ENCODE results near the gene CPNE9. TPM values are rescaled to one million over a fixed set of nuclear protein-coding genes. Genes with fewer than 3 reads are reported as not detected.

CPNE9 gene
- total and polyA plus RNA-seq, 4 experiments from 2014 or later = 0.58 to 0.64 TPM; not detected in 2

- no peaks in the 10 kb centered on the region for H3K9me3 ChIP-seq (ENCODE audit: control insufficient read depth in 1 of 2, low read length in 2 of 2)
- H3K4me3 ChIP-seq (ENCODE audit: low read length in 2 of 2) = no peak overlapping the region
- intact Hi-C loops (cut with micrococcal nuclease) = no loop called here
- DNase-seq = no peak
- no peaks in the 10 kb centered on the region for H3K27me3 ChIP-seq (ENCODE audit: insufficient read depth, low read length)
- Mint-ChIP-seq H3K36me3 (peaks cover 75 to 91% of the 10 kb centered on the region in 2 donors), H3K27ac (peak overlapping the region in 2 of 7 donors; percentile 36 to 68), H3K27me3 (no peaks in the 10 kb centered on the region), H3K9me3 (no peaks in the 10 kb centered on the region), H3K4me1 (no peaks in the 10 kb centered on the region), H3K4me3 (no peak overlapping the region)
- no peaks in the 10 kb centered on the region for H3K4me1 ChIP-seq (ENCODE audit: insufficient read depth, low read length)
- POLR2A ChIA-PET (ENCODE audit: partially characterized antibody) = no interaction called here
- CTCF ChIA-PET (ENCODE audit: partially characterized antibody) = no interaction called here
- H3K27ac ChIP-seq (ENCODE audit: low read depth, low read length) = no peak overlapping the region
- H3K36me3 ChIP-seq (ENCODE audit: insufficient read depth, low read length) = peaks cover 86% of the 10 kb centered on the region
These were observed 16.1 kb upstream of the CPNE9 start for GRCh38 chr3:9687514-9687913.

- Mint-ChIP-seq H3K27me3 (no peaks in the 10 kb centered on the region), H3K4me3 (no peak overlapping the region), H3K9me3 (no peaks in the 10 kb centered on the region), H3K36me3 (peaks cover 78 to 93% of the 10 kb centered on the region in 2 donors), H3K4me1 (no peaks in the 10 kb centered on the region), H3K27ac (no peak overlapping the region)
- peaks cover 88% of the 10 kb centered on the region for H3K36me3 ChIP-seq (ENCODE audit: insufficient read depth, low read length)
- CTCF ChIA-PET (ENCODE audit: partially characterized antibody) = interaction anchor here (1.2 kb wide), 1 partner anchor 28 kb away, joined by 4 read pairs; no protein-coding TSS in a partner anchor
- DNase-seq = no peak
- no peaks in the 10 kb centered on the region for H3K9me3 ChIP-seq (ENCODE audit: control insufficient read depth in 1 of 2, low read length in 2 of 2)
- no peak overlapping the region for H3K4me3 ChIP-seq (ENCODE audit: low read length in 2 of 2)
- intact Hi-C loops (cut with micrococcal nuclease) = no loop called here
- H3K4me1 ChIP-seq (ENCODE audit: insufficient read depth, low read length) = no peaks in the 10 kb centered on the region
- POLR2A ChIA-PET (ENCODE audit: partially characterized antibody) = no interaction called here
- no peak overlapping the region for H3K27ac ChIP-seq (ENCODE audit: low read depth, low read length)
- no peaks in the 10 kb centered on the region for H3K27me3 ChIP-seq (ENCODE audit: insufficient read depth, low read length)
These were observed 14.7 kb upstream of the CPNE9 start for GRCh38 chr3:9688961-9689360.

DNA sequence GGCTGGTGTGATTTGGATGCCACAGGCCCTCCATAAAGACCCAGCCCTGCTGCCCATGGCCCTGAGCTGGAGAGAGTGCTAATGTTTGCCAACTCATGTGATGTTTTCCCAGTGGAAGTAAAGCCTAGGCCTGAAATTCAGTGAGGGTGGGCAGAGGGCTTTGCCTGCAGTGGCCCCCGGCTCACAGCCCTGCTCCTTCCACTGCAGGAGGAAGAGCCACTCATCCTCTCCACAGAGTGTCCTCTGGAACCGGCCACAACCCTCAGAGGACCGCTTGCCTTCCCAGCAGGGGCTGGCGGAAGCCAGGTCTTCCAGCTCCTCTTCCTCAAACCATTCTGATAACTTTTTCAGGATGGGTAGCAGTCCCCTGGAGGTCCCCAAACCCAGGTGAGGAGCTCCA is 13.9 kb upstream of the CPNE9 start:
- H3K36me3 Mint-ChIP-seq = peaks cover 77 to 93% of the 10 kb centered on the region in 2 donors
- POLR2A ChIA-PET (ENCODE audit: partially characterized antibody) = no interaction called here

DNA sequence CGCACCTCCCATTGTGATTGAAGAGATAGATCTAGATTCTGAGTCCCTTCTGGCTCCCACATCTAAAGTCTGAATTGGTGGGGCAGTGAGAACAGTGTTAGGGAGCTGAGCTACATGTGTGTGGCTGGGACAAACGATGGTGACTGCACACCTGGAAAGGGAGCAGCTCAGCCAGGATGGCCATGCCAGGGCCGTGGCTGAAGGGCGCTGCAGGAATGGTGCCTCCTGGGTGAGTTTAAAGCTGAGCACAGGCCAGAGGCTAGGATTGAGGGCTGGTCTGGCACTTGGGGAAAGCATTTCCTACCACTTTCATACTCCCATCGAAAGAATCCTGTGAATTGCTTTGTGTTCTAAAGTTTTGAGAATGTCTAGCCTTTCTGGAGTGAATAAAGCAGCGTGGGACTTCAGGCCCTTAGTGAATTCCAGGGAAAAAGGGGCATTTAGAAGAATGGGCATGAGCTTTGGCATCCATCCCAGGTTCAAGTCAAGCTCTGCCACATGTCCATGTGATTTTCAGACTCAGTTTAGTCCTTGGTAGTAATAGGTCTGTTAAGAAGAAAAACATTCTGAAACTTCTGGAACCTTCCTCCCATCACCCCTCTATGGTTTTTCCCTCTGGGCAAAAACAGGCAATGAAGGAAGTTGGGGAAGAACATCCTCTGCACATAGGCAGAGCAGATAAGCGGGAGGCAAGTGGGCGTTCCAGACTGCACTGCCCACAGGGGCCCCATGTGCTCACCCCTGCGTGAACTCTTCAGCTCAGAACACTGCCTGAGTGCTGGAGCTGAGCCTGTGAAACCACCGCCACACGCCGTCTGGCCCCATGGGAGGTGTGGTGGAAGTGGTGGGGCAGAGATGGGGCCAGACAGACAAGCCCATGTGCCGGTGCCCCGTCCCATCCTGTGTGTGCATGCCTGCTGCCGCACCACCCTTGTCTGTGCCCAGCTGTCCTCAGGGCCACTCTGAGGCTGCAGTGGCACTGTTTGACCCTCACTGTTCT is 12.9 kb upstream of the CPNE9 start:
- no peak overlapping the region for H3K4me3 Mint-ChIP-seq
- peaks cover 77 to 89% of the 10 kb centered on the region in 2 donors for H3K36me3 Mint-ChIP-seq
- H3K9me3 ChIP-seq (ENCODE audit: control insufficient read depth in 1 of 2, low read length in 2 of 2) = no peaks in the 10 kb centered on the region
- peak overlapping the region in 1 of 7 donors; percentile 26 for H3K27ac Mint-ChIP-seq
- CTCF ChIA-PET (ENCODE audit: partially characterized antibody) = interaction anchor here (1.0 kb wide), 1 partner anchor 37 kb away, joined by 3 read pairs; no protein-coding TSS in a partner anchor
- no peak overlapping the region for H3K4me3 ChIP-seq (ENCODE audit: low read length in 2 of 2)
- no peak for DNase-seq
- H3K36me3 ChIP-seq (ENCODE audit: insufficient read depth, low read length) = peaks cover 86% of the 10 kb centered on the region
- POLR2A ChIA-PET (ENCODE audit: partially characterized antibody) = interaction anchor here (0.9 kb wide), 1 partner anchor 10 kb away, joined by 3 read pairs; no protein-coding TSS in a partner anchor
- H3K27me3 Mint-ChIP-seq = no peaks in the 10 kb centered on the region
- H3K4me1 ChIP-seq (ENCODE audit: insufficient read depth, low read length) = no peaks in the 10 kb centered on the region
- intact Hi-C loops (cut with micrococcal nuclease) = no loop called here
- H3K9me3 Mint-ChIP-seq = no peaks in the 10 kb centered on the region
- H3K4me1 Mint-ChIP-seq = no peaks in the 10 kb centered on the region
- no peaks in the 10 kb centered on the region for H3K27me3 ChIP-seq (ENCODE audit: insufficient read depth, low read length)
- no peak overlapping the region for H3K27ac ChIP-seq (ENCODE audit: low read depth, low read length)

More for the DNA sequence above, 13.9 kb upstream of the CPNE9 start:
- Histone ChIP-seq H3K36me3 (ENCODE audit: insufficient read depth, low read length) (peaks cover 86% of the 10 kb centered on the region), H3K27me3 (ENCODE audit: insufficient read depth, low read length) (no peaks in the 10 kb centered on the region), H3K9me3 (ENCODE audit: control insufficient read depth in 1 of 2, low read length in 2 of 2) (no peaks in the 10 kb centered on the region), H3K4me1 (ENCODE audit: insufficient read depth, low read length) (no peaks in the 10 kb centered on the region), H3K27ac (ENCODE audit: low read depth, low read length) (no peak overlapping the region), H3K4me3 (ENCODE audit: low read length in 2 of 2) (no peak overlapping the region)
- H3K27me3 Mint-ChIP-seq = no peaks in the 10 kb centered on the region
- no peak overlapping the region for H3K4me3 Mint-ChIP-seq
- no peaks in the 10 kb centered on the region for H3K4me1 Mint-ChIP-seq
- no peak overlapping the region for H3K27ac Mint-ChIP-seq
- CTCF ChIA-PET (ENCODE audit: partially characterized antibody) = interaction anchor here (1.0 kb wide), 1 partner anchor 38 kb away, joined by 3 read pairs; no protein-coding TSS in a partner anchor
- no peak for DNase-seq
- H3K9me3 Mint-ChIP-seq = no peaks in the 10 kb centered on the region
- intact Hi-C loops (cut with micrococcal nuclease) = no loop called here

GRCh38 chr3:9691636-9692035 is 12.0 kb upstream of the CPNE9 start:
- H3K27ac ChIP-seq (ENCODE audit: low read depth, low read length) = no peak overlapping the region
- intact Hi-C loops (cut with micrococcal nuclease) = no loop called here
- H3K9me3 ChIP-seq (ENCODE audit: control insufficient read depth in 1 of 2, low read length in 2 of 2) = no peaks in the 10 kb centered on the region
- Mint-ChIP-seq H3K4me3 (no peak overlapping the region), H3K9me3 (no peaks in the 10 kb centered on the region), H3K27ac (no peak overlapping the region), H3K27me3 (no peaks in the 10 kb centered on the region), H3K4me1 (no peaks in the 10 kb centered on the region), H3K36me3 (peaks cover 73 to 88% of the 10 kb centered on the region in 2 donors)
- H3K4me3 ChIP-seq (ENCODE audit: low read length in 2 of 2) = no peak overlapping the region
- DNase-seq = no peak
- no peaks in the 10 kb centered on the region for H3K4me1 ChIP-seq (ENCODE audit: insufficient read depth, low read length)
- no peaks in the 10 kb centered on the region for H3K27me3 ChIP-seq (ENCODE audit: insufficient read depth, low read length)
- ChIA-PET CTCF (ENCODE audit: partially characterized antibody) (no interaction called here), POLR2A (ENCODE audit: partially characterized antibody) (interaction anchor here (0.9 kb wide), 1 partner anchor 9 kb away, joined by 3 read pairs; no protein-coding TSS in a partner anchor)
- peaks cover 82% of the 10 kb centered on the region for H3K36me3 ChIP-seq (ENCODE audit: insufficient read depth, low read length)

GRCh38 chr3:9692416-9692815 is 11.2 kb upstream of the CPNE9 start:
- H3K4me3 ChIP-seq (ENCODE audit: low read length in 2 of 2) = no peak overlapping the region
- CTCF ChIA-PET (ENCODE audit: partially characterized antibody) = no interaction called here
- no peak overlapping the region for H3K27ac ChIP-seq (ENCODE audit: low read depth, low read length)
- POLR2A ChIA-PET (ENCODE audit: partially characterized antibody) = no interaction called here
- no peak for DNase-seq
- H3K27me3 Mint-ChIP-seq = no peaks in the 10 kb centered on the region
- H3K9me3 ChIP-seq (ENCODE audit: control insufficient read depth in 1 of 2, low read length in 2 of 2) = no peaks in the 10 kb centered on the region
- no peaks in the 10 kb centered on the region for H3K4me1 Mint-ChIP-seq
- no peaks in the 10 kb centered on the region for H3K9me3 Mint-ChIP-seq
- no peaks in the 10 kb centered on the region for H3K27me3 ChIP-seq (ENCODE audit: insufficient read depth, low read length)
- peaks cover 72 to 90% of the 10 kb centered on the region in 2 donors for H3K36me3 Mint-ChIP-seq
- H3K36me3 ChIP-seq (ENCODE audit: insufficient read depth, low read length) = peaks cover 86% of the 10 kb centered on the region
- H3K4me1 ChIP-seq (ENCODE audit: insufficient read depth, low read length) = no peaks in the 10 kb centered on the region
- no peak overlapping the region for H3K27ac Mint-ChIP-seq
- no peak overlapping the region for H3K4me3 Mint-ChIP-seq
- intact Hi-C loops (cut with micrococcal nuclease) = no loop called here

DNA sequence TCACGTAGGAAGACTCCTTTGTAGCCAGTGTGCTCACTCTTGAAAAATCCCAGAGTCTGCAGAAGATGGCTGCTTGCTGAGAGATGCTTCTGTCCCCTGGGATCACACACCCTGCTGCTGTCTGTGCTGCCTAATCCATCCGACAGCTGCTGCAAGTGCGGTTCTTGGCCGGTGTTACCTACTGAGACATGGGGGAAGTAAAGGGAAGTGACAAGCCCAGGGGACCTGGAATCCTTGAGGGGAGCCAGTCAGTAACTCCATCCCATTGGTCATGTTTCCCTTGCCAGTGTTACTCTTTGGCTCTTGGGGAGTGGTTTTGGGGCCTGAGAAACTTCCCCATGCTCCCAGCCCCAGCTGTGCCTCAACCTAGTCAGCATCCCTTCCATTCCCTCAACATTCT is 8.3 kb upstream of the CPNE9 start:
- Histone ChIP-seq H3K36me3 (ENCODE audit: insufficient read depth, low read length) (peaks cover 67% of the 10 kb centered on the region), H3K4me1 (ENCODE audit: insufficient read depth, low read length) (no peaks in the 10 kb centered on the region), H3K4me3 (ENCODE audit: low read length in 2 of 2) (no peak overlapping the region), H3K27ac (ENCODE audit: low read depth, low read length) (no peak overlapping the region), H3K27me3 (ENCODE audit: insufficient read depth, low read length) (no peaks in the 10 kb centered on the region), H3K9me3 (ENCODE audit: control insufficient read depth in 1 of 2, low read length in 2 of 2) (no peaks in the 10 kb centered on the region)
- DNase-seq = no peak
- H3K27me3 Mint-ChIP-seq = no peaks in the 10 kb centered on the region
- H3K36me3 Mint-ChIP-seq = peaks cover 74 to 85% of the 10 kb centered on the region in 2 donors
- ChIA-PET CTCF (ENCODE audit: partially characterized antibody) (no interaction called here), POLR2A (ENCODE audit: partially characterized antibody) (interaction anchor here (1.2 kb wide), 1 partner anchor 20 kb away, joined by 3 read pairs; no protein-coding TSS in a partner anchor)
- no peak overlapping the region for H3K27ac Mint-ChIP-seq
- intact Hi-C loops (cut with micrococcal nuclease) = no loop called here
- H3K4me1 Mint-ChIP-seq = no peaks in the 10 kb centered on the region
- H3K9me3 Mint-ChIP-seq = no peaks in the 10 kb centered on the region
- H3K4me3 Mint-ChIP-seq = no peak overlapping the region
